GM12872 (cell line): Measurements from ENCODE around the gene IFNW1.

Experiments
- TF ChIP-seq, protein P1 (sequence below): IDR thresholded peaks from 3 replicates; pipeline ENCODE4 v1.5.1; 2011; ENCODE audit warnings: low read depth, mild to moderate bottlenecking, low read length, moderate library complexity; ENCODE audit not compliant: insufficient read depth

Gene IFNW1

DNA sequence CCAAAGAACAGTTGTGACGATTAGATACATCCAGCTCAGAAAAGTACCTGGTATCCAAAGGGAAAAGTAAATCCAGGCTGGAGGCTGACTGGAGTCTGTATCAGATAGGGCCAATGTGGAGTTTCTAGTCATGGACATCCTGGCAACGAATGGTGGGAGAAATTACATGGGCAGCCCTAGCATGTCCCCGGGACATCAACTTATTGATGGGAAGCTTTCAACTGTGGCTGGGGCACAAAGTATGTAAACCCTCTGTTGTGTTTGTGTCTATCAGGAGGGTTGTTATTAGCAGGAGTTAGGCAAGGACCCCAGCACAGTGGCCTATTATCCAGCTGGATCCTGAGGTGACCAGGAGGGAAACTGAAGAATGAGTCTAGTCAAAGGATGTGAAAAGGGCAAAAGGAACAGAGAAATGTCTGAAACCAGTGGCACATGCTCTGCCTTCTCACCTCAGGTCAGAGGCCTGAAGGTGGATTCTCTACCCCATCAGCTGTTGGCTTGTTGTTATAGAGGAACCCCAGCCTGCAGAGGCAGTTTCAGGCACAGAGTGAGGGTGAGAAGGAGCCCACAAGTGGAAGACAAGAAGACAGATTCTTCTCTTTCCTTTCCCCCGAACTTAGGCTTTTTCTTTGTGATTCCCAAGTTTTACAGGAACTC, 19.9 kb downstream of the IFNW1 start:
- TF ChIP-seq, protein P1, sequence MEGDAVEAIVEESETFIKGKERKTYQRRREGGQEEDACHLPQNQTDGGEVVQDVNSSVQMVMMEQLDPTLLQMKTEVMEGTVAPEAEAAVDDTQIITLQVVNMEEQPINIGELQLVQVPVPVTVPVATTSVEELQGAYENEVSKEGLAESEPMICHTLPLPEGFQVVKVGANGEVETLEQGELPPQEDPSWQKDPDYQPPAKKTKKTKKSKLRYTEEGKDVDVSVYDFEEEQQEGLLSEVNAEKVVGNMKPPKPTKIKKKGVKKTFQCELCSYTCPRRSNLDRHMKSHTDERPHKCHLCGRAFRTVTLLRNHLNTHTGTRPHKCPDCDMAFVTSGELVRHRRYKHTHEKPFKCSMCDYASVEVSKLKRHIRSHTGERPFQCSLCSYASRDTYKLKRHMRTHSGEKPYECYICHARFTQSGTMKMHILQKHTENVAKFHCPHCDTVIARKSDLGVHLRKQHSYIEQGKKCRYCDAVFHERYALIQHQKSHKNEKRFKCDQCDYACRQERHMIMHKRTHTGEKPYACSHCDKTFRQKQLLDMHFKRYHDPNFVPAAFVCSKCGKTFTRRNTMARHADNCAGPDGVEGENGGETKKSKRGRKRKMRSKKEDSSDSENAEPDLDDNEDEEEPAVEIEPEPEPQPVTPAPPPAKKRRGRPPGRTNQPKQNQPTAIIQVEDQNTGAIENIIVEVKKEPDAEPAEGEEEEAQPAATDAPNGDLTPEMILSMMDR = no peak

DNA sequence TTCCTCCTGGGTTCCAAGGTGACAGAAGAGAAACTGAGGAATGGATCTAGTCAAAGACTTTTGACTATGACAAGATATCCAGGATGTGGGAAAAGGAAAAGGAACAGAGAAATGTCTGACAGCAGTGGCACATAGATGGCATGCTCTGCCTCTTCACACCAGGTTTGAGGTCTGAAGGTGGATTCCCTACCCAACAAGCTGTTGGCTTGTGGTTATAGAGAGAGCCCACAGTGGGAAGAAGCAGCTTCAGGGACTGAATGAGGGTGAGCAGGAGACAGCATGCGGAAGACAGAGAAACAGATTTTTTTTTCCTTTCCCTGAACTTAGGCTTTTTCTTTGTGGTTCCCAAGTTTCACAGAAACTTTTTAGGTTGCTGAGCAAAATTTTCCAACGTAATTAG, 20.6 kb downstream of the IFNW1 start:
- TF ChIP-seq, protein P1 = no peak

DNA sequence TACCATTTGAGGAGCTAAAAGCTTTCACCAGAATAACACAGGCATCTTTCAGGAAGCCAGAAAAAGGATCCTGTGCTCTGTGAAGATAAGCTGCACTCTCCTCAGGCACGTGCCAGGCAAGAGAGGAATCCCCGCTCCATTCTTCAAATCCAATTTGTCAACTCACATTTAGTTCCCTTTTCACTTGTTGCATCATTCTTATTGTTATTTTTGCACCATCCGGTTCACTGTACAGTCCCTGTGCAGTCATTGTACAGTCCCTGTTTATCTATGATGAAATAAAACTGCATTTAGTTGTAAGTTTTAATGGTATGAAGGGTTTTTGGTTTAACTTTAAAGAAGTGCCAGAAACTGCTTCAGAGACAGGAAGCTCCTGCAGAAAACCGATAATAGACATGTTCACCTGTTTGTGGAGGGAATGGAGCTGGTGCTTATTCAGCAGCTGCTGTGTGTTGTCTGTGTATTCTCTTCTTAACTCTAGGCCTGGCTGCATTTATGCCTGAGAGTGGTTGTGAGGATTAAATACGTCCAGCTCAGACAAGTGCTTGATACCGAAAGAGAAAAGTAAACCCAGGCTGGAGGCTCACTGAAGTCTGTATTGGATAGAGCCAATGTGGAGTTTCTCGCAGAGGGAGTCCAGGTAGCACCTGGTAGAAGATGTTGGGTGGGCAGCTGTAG, 22.4 kb downstream of the IFNW1 start:
- TF ChIP-seq, protein P1 = no peak

DNA sequence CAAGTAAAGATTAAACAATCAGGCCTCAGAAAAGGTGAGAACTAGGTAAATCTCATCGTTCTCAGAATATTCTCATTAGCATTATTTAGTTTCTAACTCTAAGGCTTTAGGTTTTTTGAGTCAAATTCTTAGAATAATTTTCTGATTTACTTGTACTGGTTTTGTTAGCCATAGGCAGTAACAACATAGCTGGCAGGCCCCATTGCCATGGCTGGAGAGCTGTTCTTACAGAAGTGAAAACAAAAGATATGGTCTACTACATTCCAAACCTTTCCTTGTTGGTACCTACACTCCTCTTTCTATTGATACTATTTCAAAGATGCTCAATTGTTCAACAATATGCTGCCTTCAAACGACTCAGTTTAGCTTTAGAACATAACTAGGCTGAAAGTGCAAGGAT, 27.3 kb downstream of the IFNW1 start:
- TF ChIP-seq, protein P1 = no peak

DNA sequence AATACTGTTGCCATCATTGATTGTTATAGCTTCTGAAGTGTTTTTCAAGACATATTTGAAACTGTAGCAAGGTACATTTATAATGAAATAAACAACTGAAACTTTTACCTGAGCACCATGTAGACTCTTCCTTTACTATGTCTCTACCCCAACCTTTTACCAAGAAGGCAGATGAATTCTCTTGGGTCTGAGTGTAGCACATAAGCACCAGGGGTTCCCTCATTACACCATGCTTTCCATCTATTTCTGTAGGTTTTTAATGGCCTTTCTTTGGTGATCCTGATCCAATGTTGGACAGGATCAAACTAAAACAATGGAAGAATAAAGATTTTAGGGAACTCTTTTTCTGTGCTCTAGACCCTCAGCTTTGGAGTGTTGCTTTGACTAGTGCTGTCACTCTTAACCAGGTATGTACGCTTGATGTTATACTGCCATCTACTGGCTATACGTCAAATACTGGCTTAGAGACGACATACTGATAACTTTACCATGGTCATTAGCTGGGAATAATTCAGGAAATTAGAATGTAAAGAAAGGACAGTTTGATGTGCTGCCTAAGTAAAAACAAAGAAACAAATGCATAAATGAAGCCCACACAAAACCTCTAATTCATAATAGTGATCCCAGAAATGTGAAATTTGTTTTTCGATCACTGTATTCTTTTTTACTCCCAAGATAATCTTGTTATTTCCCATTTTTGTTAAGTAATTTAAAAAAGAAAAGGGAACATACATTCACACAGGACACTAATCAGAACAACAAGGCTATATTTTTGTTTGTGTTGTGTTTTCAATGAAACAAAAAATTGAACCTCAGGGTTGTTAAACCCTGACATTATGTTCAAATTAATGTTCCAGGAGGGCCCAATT, 30.7 kb downstream of the IFNW1 start:
- TF ChIP-seq, protein P1 = peak; percentile 77

DNA sequence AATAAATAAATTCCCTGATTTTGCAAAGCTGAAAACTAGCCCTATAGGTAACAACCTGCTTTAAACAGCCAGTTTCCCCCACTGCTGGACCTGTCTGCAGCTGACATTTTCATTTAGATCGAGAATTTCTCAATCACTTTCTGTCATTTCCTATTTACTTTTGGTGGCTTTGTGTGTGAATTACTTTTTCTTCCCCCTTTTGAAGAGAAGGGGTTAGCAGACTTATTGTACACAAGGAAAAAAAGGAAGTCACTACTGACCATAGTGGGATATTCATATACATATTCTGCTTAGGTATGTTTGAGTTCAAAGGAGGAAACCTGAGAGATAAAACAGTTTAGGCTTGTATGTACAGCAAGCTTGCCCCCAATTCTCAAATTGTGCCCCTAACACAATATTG, 36.8 kb downstream of the IFNW1 start:
- TF ChIP-seq, protein P1 = no peak

DNA sequence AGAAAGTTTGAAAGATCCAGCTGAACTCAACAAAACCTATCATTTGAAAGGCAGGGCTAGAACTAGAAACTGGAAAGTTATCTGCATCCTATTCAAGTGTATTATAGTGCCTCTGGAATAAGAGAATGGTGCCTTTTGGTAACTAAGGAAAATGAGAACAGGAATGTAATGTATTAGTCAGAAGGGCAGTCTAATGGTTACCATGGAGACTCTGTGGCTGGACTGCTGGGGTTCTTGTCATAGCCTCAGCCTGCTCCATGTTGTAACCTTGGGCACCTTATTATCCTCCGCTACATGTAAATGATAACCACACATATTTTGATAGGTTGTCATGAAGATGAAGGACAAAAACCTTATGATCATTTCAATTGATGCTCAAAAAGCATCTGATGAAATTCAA, 39.3 kb downstream of the IFNW1 start:
- TF ChIP-seq, protein P1 = no peak
